Gastrocnemius medialis (tissue), 4 donors: ENCODE measurements around the gene HIF1A. TPM values are rescaled to one million over a fixed set of nuclear protein-coding genes. Genes with fewer than 3 reads are reported as not detected.
"Not testable (repeated sequence)": the region's sequence is repeated elsewhere in the genome, so short reads cannot be mapped to it uniquely, and the experiment has no call there.

Source experiments
- ATAC-seq, 2 donors: fragments of 150-250 bp; one replicate each; pipeline ENCODE4 v1.9.1; 2016
- DNase-seq, 2 donors: peaks; one replicate each; pipeline ENCODE4 v3.0.0-alpha.2; 2019
- H3K27ac ChIP-seq, 4 donors: fragments of 200-600 bp; sonication (generic); 1 replicate in 1 of 4; 2 replicates in 3 of 4; pipeline ENCODE4 v1.5.1; 2016 to 2018; ENCODE audit warnings: mild to moderate bottlenecking in 2 of 4, moderate library complexity in 1 of 4
- H3K27me3 ChIP-seq, 3 donors: fragments of 200-600 bp; sonication (generic) in 2 of 3; 1 replicate in 1 of 3; 2 replicates in 2 of 3; pipeline versions ENCODE4 v1.5.1 to v1.6.0; 2016 to 2019; ENCODE audit warnings: mild to moderate bottlenecking in 1 of 3, moderate library complexity in 1 of 3
- H3K36me3 ChIP-seq, 2 donors: fragments of 200-600 bp; sonication (generic) in 1 of 2; one replicate each; pipeline ENCODE4 v1.5.1; 2017 to 2018
- H3K4me1 ChIP-seq, 2 donors: fragments of 200-600 bp; sonication (generic) in 1 of 2; one replicate each; pipeline ENCODE4 v1.5.1; 2016 to 2017; ENCODE audit warnings: mild to moderate bottlenecking in 2 of 2
- H3K4me3 ChIP-seq, 4 donors: fragments of 200-600 bp; sonication (generic) in 3 of 4; 1 replicate in 1 of 4; 2 replicates in 3 of 4; pipeline ENCODE4 v1.5.1; 2016 to 2019; ENCODE audit warnings: mild to moderate bottlenecking in 2 of 4
- H3K9me3 ChIP-seq, 3 donors: fragments of 200-600 bp; sonication (generic) in 2 of 3; 1 replicate in 1 of 3; 2 replicates in 2 of 3; pipeline ENCODE4 v1.5.1; 2016 to 2019
- CTCF ChIP-seq, 5 experiments: fragments of 450-650 bp in 3 of 5; fragments of 200-600 bp in 2 of 5; sonication (generic) in 2 of 5; IDR thresholded peaks in 4 of 5; conservative IDR thresholded peaks in 1 of 5; 1 replicate in 4 of 5; 2 replicates in 1 of 5; pipeline ENCODE4 v1.5.1; 2016 to 2019; ENCODE audit warnings: antibody characterized with exemption in 5 of 5, mild to moderate bottlenecking in 3 of 5, moderate library complexity in 3 of 5
- POLR2A ChIP-seq, 2 donors: fragments of 450-650 bp; IDR thresholded peaks; one replicate each; pipeline ENCODE4 v1.6.1; 2017; ENCODE audit warnings: antibody characterized with exemption in 2 of 2, mild to moderate bottlenecking in 2 of 2, moderate library complexity in 2 of 2
- in situ Hi-C, 4 donors: fragments of 200-750 bp; cut with MboI; loops; one replicate each; pipeline versions ENCODE4 v1.15.0 to v1.8.0; 2017; ENCODE audit warnings: low sequenced_read_pairs in 4 of 4
- intact Hi-C: fragments of 100-400 bp; cut with DNase I; formaldehyde crosslinking; loops from one replicate; pipeline ENCODE4 v1.15.1; 2023; ENCODE audit warnings: low total_unique reads
- total RNA-seq, 4 donors: library from RNA; depleted of rRNA; stranded (reverse); fragments of >200 nt; gene quantifications; one replicate each; pipeline versions ENCODE4 v1.1.0 to v1.2.3, GENCODE V29; 2016

The HIF1A gene
- total RNA-seq, 4 donors from 2014 or later, result 18.2 to 30.7 (median 23.6) TPM

GRCh38 chr14:61744238-61744637 is 48.9 kb downstream of the HIF1A start:
- intact Hi-C loops (no loop called here), in situ Hi-C loops (loop anchor here in 2 of 4 donors (25.0 kb wide), 2 partner anchors 282 to 457 kb away; partner anchors contain the start of gene TMEM30B (in 2 of the 2))
- Histone ChIP-seq H3K27me3 (no peaks in the 10 kb centered on the region), H3K9me3 (no peaks in the 10 kb centered on the region), H3K27ac (no peak overlapping the region), H3K4me3 (no peak overlapping the region), H3K36me3 (peaks cover 0 to 26% of the 10 kb centered on the region in 2 donors), H3K4me1 (peaks cover 15 to 22% of the 10 kb centered on the region in 2 donors)
- no peak for ATAC-seq
- DNase-seq, result no peak
- TF ChIP-seq POLR2A (IDR thresholded peaks at IDR 0.05) (no peak), CTCF (IDR thresholded peaks at IDR 0.05 in 4 of 5, conservative IDR thresholded peaks at IDR 0.05 in 1 of 5) (no peak)

- ATAC-seq, result not testable (repeated sequence)
- in situ Hi-C loops, result loop anchor here in 2 of 4 donors (25.0 kb wide), 2 partner anchors 284 to 459 kb away; partner anchors contain the start of gene TMEM30B (in 2 of the 2)
- peaks cover 0 to 21% of the 10 kb centered on the region in 2 donors for H3K36me3 ChIP-seq
These were observed 51.0 kb downstream of the HIF1A start for GRCh38 chr14:61746346-61746745.

GRCh38 chr14:61746881-61747280 is 51.6 kb downstream of the HIF1A start:
- peak overlapping the region in 3 of 4 donors; percentile 17 to 93 (median 92) for H3K27ac ChIP-seq
- no peaks in the 10 kb centered on the region for H3K27me3 ChIP-seq
- ATAC-seq (no peak), DNase-seq (no peak)
- intact Hi-C loops, result loop anchor here (5.0 kb wide), 1 partner anchor 270 kb away; no protein-coding TSS in a partner anchor
- peaks cover 0 to 16% of the 10 kb centered on the region in 2 donors for H3K36me3 ChIP-seq
- TF ChIP-seq CTCF (IDR thresholded peaks at IDR 0.05 in 4 of 5, conservative IDR thresholded peaks at IDR 0.05 in 1 of 5), result no peak
- no peak for TF ChIP-seq POLR2A (IDR thresholded peaks at IDR 0.05)
- H3K4me3 ChIP-seq, result no peak overlapping the region
- in situ Hi-C loops, result loop anchor here in 2 of 4 donors (25.0 kb wide), 2 partner anchors 285 to 460 kb away; partner anchors contain the start of gene TMEM30B (in 2 of the 2)
- no peaks in the 10 kb centered on the region for H3K9me3 ChIP-seq
- H3K4me1 ChIP-seq, result peaks cover 24 to 38% of the 10 kb centered on the region in 2 donors

More at GRCh38 chr14:61746346-61746745, 51.0 kb downstream of the HIF1A start:
- Histone ChIP-seq H3K27ac (peak overlapping the region in 3 of 4 donors; percentile 12 to 93 (median 92)), H3K4me1 (peaks cover 24 to 34% of the 10 kb centered on the region in 2 donors)
- H3K9me3 ChIP-seq, H3K27me3 ChIP-seq, DNase-seq, H3K4me3 ChIP-seq: not testable (repeated sequence)
- intact Hi-C loops, result loop anchor here (5.0 kb wide), 1 partner anchor 269 kb away; no protein-coding TSS in a partner anchor

GRCh38 chr14:61747342-61747741 is 52.0 kb downstream of the HIF1A start:
- peaks cover 0 to 12% of the 10 kb centered on the region in 2 donors for H3K36me3 ChIP-seq
- no peak for DNase-seq
- H3K4me1 ChIP-seq, result peaks cover 24 to 40% of the 10 kb centered on the region in 2 donors
- ATAC-seq, result no peak
- no peak overlapping the region for H3K4me3 ChIP-seq
- H3K27me3 ChIP-seq, result no peaks in the 10 kb centered on the region
- H3K27ac ChIP-seq, result peak overlapping the region in 3 of 4 donors; percentile 17 to 93 (median 92)
- in situ Hi-C loops (loop anchor here in 2 of 4 donors (25.0 kb wide), 2 partner anchors 285 to 460 kb away; partner anchors contain the start of gene TMEM30B (in 2 of the 2)), intact Hi-C loops (loop anchor here (5.0 kb wide), 1 partner anchor 270 kb away; no protein-coding TSS in a partner anchor)
- no peaks in the 10 kb centered on the region for H3K9me3 ChIP-seq
- no peak for TF ChIP-seq POLR2A (IDR thresholded peaks at IDR 0.05)
- TF ChIP-seq CTCF (IDR thresholded peaks at IDR 0.05 in 4 of 5, conservative IDR thresholded peaks at IDR 0.05 in 1 of 5), result no peak

GRCh38 chr14:61749264-61749663 is 54.0 kb downstream of the HIF1A start:
- ATAC-seq (peak; percentile 28 to 29), DNase-seq (no peak)
- Histone ChIP-seq H3K36me3 (peaks cover 0 to 10% of the 10 kb centered on the region in 2 donors), H3K4me3 (peak overlapping the region in 1 of 4 donors; percentile 73), H3K27me3 (no peaks in the 10 kb centered on the region), H3K27ac (peak overlapping the region; percentile 78 to 93 (median 91)), H3K4me1 (peaks cover 24 to 40% of the 10 kb centered on the region in 2 donors), H3K9me3 (no peaks in the 10 kb centered on the region)
- intact Hi-C loops (loop anchor here (2.0 to 5.0 kb wide), 2 partner anchors 54 to 272 kb away; partner anchors contain the start of gene HIF1A), in situ Hi-C loops (loop anchor here in 2 of 4 donors (25.0 kb wide), 2 partner anchors 287 to 462 kb away; partner anchors contain the start of gene TMEM30B (in 2 of the 2))
- TF ChIP-seq POLR2A (IDR thresholded peaks at IDR 0.05) (no peak), CTCF (IDR thresholded peaks at IDR 0.05 in 4 of 5, conservative IDR thresholded peaks at IDR 0.05 in 1 of 5) (no peak)
